ENCODE measurements around the gene APOM.

DNA sequence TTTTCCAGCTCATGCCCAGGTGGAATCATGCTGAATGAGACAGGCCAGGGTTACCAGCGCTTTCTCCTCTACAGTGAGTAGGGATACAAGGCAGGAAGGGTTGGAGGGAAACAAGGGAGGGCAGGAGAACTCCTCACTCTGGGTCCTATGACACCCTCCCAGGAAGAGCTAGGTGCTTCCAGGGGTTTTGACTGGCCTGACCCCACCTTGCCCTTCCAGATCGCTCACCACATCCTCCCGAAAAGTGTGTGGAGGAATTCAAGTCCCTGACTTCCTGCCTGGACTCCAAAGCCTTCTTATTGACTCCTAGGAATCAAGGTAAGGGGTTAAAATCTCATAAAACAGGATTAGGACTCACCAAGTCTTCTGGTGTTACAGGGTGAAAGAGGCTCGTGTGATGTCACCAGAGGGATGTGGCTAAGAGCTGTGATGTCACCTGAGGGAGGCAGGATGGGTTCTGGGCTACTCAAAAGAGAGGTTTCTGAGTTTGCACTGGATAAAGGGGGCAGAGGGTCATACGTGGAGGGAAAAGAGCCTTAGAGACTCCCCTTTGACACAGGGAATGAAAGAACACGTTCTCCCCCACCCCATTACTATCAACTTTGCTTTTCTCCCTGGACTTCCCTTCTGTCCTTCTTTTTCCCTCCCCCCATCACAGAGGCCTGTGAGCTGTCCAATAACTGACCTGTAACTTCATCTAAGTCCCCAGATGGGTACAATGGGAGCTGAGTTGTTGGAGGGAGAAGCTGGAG, 1.9 kb downstream of the APOM start:
- TF ChIP-seq, protein P1, sequence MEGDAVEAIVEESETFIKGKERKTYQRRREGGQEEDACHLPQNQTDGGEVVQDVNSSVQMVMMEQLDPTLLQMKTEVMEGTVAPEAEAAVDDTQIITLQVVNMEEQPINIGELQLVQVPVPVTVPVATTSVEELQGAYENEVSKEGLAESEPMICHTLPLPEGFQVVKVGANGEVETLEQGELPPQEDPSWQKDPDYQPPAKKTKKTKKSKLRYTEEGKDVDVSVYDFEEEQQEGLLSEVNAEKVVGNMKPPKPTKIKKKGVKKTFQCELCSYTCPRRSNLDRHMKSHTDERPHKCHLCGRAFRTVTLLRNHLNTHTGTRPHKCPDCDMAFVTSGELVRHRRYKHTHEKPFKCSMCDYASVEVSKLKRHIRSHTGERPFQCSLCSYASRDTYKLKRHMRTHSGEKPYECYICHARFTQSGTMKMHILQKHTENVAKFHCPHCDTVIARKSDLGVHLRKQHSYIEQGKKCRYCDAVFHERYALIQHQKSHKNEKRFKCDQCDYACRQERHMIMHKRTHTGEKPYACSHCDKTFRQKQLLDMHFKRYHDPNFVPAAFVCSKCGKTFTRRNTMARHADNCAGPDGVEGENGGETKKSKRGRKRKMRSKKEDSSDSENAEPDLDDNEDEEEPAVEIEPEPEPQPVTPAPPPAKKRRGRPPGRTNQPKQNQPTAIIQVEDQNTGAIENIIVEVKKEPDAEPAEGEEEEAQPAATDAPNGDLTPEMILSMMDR (IDR thresholded peaks at IDR 0.05) = no peak
- no peak for TF ChIP-seq POLR2A (IDR thresholded peaks at IDR 0.05)

Measured in testis (tissue), 2 donors.